HG02623 (cell line): ENCODE data around the gene CTF1.
A peak's percentile ranks its signal among the peaks of the same experiment; 100 is the strongest.
"Not testable (repeated sequence)": the region's sequence is repeated elsewhere in the genome, so short reads cannot be mapped to it uniquely, and the experiment has no call there.

ENCODE experiments used
- ATAC-seq: cut with Tn5 transposase; IDR thresholded peaks from one replicate; pipeline ENCODE4 v1.9.1; 2021; ENCODE audit warnings: moderate library complexity; ENCODE audit not compliant: unreplicated experiment

The CTF1 gene, protein sequence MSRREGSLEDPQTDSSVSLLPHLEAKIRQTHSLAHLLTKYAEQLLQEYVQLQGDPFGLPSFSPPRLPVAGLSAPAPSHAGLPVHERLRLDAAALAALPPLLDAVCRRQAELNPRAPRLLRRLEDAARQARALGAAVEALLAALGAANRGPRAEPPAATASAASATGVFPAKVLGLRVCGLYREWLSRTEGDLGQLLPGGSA

DNA sequence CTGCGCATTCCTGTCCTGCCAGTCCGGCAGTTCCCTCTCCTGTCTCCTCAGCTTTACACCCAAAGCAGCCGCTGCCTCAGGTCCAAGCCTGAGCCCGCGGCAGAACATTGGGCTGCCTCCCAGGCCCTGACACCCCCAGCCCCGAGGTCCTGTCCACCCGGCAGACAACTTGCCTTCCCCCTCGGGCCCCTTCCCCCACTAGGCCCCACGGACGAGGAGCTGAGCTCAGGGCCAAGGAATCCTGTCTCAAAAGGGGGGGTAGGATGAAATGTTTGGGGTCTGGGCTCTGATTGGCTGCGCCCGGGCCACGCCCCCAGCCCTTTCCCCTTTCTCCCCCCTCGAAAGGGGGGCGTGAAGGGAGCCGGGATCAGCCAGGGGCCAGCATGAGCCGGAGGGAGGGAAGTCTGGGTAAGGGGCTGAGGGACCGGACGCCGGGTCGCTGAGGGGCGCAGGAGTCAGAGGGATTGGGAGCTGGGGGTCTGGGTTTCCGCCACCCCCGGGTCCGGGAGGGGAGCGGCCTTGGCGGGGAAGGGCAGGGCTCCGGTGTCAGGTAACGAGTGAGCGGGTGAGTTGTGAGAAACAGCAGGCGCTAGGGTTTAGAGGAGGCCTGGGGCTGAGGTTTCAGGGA lies at the start of gene CTF1:
TSS of gene CTF1 (plus strand) at position 354 of the 628 bp plus-strand sequence. CDS start at position 384, 30 bp downstream.
- no peak for ATAC-seq

DNA sequence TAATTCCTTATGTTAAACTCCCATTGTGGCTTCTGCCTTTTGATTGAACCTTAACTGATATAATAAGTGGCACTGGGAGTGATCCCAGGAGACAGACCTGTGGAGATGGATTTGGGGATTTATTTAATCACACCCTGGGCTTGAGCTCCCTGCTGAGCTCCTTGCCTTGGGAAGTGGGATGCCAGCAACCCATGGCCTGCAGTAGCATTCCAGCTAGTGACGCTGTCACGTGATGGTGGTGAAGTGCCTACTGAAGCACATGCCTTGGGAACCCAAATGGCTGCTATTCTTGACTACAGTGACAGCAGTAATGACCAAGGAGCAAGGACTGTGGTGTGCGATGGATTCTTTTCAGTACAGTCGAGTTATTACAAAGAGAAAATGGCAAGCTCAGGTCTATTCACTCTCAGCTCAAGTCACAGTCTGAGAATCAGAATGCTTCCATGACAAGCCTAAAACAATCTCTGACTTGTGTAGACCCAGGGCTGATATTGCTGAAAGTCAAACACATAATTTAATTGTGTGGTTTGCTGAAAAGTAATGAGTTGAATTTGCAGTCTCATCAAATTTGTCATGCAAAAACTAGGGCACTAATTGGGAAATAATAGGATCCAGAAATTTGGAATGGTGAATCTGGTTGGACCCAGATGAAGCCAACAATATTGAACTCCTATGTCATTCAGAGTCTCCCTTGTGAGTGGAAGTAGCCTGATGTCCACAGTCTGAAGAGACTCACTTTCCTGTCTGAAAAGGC lies 49.6 kb upstream of the CTF1 start:
- no peak for ATAC-seq

DNA sequence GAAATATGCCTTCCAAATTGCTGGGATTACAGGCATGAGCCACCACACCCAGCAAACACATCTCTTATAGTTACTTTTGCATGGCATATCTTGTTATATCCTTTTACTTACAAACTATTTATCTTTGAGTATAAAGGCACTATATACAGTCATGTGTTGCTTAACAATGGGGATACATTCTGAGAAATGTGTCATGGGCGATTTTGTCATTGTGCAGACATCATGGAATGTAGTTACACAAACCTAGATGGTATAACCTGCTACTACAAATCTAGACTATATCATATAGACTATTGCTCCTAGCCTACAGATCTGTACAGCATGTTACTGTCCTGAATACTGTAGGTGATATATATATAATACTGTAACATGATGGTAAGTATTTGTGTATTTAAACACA lies 46.2 kb upstream of the CTF1 start:
- ATAC-seq, result no peak

DNA sequence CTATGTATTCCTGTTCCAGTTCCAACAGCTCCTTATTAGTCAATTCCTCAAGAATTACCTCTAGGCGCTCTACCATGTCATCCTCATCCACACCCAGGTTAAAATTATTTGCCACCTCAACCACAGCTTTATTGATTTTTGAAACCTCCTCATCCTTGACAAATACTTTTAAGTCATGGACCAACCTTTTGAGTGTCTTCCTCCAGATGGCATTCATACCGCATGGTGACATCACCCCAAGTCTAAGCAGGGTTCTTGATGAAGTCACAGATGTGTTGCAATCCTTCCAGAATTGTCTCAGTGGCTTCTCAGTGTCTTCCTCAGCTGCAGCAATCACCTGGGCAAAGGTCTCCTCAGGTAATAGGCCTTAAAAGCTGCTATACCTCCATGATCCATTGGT lies 42.7 kb upstream of the CTF1 start:
- no peak for ATAC-seq

DNA sequence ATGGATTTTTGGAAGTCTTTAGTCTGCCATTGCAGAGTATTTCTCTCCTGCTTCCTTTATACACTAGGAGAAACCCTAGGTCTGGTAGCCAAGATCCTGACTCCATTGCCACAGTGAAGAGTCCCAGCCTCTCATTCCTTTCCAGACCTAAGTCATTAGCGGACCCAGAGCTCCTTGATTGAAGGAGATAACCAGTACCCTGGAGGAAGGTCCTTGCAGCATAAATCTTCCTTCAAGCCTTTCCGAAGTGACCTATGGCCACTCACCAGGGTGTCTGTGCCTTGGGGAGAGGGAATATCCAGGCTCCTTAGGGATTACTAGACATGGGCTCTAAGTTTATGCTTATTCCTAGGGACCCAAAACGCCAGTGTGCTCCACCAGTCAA lies 38.3 kb upstream of the CTF1 start:
- no peak for ATAC-seq

DNA sequence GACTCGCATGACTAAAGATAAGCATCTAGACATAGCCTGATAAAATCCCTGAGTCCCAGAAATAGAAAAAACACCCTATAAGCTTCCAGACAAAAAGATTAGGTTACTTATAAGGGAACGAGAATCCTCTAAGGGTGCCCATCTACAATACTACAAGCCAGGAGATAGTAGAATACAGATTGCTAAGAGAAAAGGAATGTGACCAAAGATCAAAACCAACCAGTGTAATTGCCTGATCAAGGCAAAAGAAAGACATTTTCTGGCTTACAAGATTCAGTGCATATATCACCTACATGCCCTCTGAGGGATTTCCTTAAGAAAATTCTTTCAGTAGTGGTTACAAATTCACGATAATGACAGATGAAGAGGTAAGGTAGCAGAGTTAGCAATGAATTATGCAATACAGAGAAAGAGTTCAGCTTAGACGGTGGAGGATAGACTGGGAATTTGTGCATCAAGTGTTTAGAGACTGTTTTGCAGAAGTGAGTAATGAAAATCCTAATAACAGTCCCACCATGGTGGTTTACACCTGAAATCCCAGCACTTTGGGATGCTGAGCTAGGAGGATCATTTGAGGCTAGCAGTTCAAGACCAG lies 37.5 kb upstream of the CTF1 start:
- ATAC-seq, result no peak

DNA sequence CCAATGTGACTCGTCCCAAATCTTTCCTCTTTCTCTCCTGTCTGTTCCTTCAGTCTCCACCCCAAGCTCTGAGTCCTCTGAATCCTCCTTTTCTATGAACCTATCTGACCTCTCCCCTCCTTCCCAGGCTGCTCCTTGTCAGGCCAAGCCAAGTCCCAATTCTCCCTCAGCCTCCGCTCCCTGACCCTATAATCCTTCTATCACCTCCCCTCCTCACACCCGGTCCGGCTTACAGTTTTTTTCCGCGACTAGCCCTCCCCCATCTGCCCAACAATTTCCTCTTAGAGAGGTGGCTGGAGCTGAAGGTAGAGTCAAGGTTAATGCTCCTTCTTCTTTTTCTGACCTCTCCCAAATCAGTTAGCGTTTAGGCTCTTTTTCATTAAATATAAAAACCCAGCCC lies 35.7 kb upstream of the CTF1 start:
- not testable (repeated sequence) for ATAC-seq

DNA sequence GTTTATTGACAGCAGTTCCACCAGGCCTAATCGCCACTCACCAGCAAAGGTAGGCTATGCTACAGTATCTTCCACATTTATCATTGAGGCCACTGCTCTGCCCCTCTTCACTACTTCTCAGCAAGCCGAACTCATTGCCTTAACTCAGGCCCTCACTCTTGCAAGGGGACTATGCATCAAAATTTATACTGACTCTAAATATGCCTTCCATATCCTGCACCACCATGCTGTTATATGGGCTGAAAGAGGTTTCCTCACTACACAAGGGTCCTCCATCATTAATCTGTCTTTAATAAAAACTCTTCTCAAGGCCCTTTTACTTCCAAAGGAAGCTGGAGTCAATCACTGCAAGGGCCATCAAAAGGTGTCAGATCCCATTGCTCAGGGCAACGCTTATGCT lies 33.2 kb upstream of the CTF1 start:
- not testable (repeated sequence) for ATAC-seq

DNA sequence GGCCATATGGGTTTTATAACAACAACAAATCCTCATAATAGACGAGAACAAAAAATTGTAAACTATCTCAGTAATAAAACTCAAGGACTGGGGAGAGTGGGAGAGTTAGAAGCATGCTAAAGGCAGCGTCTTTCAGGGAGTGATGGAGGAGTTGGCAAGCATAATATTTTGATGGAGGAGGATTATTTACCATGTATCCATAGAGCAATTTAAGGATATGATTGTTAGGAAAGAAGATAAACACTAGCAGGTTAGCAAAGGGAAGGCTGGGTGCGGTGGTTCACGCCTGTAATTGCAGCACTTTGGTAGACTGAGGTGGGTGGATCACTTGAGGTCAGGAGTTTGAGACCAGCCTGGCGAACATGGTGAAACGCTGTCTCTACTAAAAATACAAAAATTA lies 30.4 kb upstream of the CTF1 start:
- ATAC-seq, result no peak

DNA sequence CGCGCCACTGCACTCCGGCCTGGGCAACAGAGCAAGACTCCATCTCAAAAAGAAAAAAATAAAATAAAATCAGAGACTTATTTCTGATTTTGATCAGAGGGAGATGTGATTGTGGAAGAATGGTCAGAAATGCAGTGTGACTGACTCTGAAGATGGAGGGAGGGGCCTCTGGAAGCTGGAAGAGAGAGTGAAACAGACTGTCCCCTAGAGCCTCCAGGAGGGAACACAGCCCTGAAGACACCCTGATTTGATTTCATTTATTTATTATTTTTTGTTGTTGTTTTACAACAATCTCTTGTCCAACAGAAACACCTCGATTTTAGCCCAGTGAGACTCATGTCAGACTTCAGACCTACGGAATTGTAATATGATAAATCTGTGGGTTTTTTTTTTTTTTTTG lies 28.7 kb upstream of the CTF1 start:
- no peak for ATAC-seq

DNA sequence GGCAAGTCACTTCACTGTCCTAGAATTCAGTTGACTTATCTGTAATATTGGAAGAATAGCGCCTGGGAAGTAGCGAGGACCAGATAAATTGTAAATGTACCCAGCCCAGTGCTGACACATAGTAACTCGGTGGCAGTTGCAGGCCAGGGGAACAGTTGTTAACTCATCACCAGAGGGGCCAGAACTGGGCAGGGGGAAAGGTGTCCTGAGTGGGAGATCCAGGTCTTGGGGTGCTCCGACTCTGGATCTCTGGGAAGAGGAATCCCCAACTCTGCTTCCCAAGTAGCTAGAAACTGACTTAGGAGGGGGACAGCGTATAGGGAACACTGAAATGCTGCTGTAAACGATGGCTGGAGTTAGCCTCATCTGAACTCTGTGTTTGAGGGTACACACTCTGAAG lies 25.5 kb upstream of the CTF1 start:
- no peak for ATAC-seq

DNA sequence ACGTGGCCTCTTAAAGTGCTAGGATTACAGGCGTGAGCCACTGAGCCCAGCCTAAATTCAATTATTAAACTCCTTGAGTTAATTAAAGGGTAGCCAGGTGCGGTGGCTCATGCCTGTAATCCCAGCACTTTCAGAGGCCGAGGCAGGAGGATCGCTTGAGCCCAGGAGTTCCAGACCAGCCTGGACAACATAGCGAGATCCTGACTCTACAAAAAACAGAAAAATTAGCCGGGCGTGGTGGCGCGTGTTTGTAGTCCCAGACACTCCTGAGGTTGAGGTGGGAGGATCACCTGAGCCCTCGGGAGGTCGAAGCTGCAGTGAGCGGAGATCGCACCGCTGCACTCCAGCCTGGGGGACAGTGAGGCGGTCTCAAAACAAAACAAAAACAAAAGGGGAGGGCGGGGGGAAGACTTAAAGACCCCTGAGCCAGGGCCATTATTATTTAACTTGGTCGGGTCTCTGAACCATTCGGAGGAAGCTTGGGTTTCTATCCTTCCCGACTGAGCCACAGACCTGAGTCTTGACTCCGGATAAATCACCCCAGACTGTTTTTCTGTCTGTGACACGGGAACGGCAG lies 22.1 kb upstream of the CTF1 start:
- no peak for ATAC-seq

DNA sequence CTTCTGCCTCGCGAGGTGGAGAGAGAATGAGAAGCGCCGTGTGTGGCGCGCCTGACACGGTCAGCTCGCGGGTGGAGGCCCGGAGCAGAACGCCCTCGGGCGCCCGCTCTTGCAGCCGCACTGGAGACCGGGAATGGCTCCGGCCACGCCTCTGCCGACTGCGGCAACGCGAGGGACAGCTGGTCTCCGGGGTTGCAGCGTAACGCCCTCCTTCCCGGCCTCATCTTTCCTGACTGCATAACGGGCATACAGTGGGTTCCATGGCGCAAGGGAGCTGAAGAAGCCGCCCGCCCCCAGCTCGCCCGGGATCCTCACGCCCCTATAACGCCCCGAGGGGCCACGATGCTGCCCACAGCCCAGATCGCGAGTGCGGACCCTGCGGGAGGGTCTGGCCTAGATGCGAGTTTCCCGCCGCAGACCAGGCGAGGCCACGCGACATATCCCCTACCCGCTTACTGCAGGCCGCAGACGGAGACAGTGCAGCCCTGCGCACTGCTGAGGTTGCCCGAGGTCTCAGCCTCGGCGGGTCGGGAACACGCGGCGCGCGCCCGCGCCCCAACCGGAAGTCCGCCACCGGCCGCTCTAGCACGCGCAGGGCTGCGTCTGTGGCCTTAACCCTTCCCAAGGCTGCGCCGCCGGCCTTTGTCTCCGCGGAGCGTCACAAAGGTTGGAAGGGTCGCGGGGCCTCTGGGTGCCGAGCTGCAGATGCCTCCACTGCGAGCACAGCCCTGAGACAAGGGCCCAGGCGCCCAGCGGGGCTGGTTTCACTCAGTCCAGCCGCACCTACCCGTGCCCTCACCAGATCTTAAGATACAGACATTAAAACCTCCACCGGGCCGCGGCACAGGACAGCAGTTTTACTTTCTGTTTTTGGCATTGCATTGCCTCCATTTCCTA lies 21.3 kb upstream of the CTF1 start:
- ATAC-seq, result peak; percentile 77

DNA sequence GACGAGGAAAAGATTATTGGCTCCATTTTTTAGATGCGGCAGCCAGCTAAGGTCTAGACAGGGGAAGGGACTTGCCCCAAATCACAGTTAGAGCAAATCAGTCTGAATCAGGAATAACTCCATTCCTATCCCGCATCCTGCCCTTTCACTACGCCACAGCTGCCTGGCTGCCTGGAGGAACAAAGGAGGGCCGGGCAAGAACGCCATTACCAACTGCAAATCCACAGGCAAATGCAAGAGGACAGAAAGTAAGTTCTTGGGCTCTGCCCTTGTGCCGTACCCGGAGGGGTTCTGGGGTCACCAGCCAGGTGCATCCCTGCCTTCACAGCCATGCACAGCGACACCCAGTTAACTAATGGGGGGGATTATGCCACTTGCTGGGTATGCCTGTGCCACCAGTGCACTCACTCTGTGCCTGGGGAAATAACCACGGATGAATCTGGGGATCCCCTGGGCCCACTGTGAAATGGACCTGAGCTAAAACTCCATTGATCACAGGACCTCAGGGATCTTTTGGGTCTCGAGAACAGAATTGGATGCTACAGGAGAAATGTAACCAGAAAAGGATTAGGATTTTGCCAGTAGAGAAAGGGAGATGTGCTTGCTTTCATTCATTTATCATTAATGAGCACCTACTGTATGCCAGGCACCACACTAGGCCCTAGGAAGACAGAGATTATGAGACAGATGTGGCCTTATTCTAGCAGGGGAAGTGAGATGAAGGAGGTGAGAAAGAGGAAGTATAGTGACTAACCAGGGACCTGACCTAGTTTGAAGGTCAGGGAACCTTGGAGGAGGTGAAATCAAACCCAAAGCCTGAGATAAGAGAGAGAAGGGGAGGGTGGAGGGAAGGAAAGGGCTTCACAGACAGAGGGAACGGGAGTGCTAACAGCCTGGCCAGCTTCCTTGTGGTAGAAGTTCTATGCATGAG lies 20.3 kb upstream of the CTF1 start:
- ATAC-seq, result no peak

DNA sequence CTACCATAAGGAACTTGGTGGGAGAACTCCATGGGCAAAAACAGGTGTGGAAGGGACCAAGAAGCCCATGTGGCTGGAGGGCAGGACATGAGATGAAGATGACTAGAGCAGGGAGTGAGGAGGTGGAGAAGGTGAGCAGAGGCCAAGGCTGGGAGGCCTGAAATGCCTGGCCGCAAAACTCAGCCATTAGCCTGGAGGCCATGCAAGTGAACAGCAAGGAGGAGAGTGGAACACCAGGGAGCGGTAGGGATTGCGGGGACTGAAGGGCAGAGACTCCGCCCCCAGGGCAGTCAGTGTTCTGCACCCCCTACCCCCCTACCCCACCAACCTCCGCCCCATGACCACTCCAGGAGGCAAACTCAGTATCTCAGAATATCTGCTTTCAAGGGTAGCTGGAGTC lies 19.5 kb upstream of the CTF1 start:
- ATAC-seq, result no peak

DNA sequence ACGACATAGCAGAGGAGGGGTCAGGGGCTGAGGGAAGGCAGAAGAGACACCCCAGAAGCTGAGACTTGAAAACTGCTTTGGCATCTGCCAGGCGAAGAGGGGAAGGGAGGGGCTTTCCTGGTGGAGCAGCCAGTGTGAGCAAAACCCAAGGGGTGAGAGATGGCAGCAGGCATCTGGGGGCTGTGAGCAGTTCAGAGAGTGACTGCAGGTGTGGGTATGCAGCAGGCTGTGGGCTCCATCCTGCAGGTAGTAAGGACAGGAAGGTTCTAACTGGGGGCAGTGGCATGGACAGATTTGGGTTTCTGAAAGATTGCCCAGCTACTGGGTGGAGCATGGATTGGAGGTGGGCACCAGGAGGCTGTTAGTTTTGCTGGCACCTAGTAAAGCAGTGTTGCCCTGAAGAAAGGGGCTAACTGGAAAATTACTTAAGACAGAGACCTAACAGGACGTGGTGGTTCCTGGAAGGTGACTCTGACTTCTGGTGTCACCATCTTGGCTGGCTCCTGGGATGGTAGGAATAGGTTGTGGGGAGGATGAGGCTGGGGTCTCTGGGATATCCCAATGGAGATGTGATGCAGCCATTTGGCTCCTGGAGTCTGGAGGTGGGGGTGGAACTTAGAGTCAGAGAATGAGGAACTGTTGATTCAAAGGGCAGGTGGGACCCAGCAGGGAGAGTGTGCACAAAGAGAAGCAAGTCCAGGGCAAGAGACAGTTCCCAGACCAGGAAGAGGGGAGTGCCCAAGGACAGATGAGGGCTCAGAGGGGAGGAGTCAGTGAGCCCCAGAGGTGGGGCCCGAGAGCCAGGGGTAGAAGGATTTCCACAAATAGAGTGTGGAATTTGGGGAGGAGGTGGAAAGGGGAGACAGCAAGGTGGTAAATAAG lies 13.7 kb upstream of the CTF1 start:
- no peak for ATAC-seq

DNA sequence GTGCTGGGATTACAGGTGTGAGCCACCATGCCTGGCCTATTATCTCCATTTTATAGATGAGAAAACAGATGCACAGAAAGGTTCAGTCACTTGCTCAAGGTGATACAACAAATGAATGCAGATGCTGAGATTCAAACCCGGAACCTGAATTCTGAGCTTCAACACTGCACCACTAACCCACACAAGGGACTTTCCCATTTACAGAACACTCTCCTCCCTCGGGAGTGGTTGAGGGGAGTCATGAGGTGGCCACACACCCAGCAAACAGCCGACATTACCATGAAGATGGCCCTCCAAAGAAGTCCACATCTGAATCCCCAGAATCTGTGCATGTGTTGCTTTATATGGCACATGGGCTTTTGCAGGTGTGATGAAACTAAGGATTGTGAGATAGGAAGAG lies 11.7 kb upstream of the CTF1 start:
- ATAC-seq, result no peak

DNA sequence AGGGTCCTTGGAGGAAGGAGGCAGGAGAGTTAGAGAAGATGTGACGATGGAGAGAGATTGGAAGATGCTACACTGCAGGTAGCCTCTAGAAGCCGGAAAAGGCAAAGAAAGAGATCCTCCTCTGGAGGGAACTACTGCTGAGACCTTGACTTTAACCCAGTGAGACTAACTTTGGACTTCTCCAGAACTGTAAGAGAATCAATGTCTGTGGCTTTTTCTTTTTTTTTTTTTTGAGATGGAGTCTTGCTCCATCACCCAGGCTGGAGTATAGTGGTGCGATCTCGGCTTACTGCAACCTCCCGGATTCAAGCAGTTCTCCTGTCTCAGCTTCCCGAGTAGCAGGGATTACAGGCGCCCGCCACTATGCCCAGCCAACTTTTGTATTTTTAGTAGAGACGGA lies 11.2 kb upstream of the CTF1 start:
- no peak for ATAC-seq

DNA sequence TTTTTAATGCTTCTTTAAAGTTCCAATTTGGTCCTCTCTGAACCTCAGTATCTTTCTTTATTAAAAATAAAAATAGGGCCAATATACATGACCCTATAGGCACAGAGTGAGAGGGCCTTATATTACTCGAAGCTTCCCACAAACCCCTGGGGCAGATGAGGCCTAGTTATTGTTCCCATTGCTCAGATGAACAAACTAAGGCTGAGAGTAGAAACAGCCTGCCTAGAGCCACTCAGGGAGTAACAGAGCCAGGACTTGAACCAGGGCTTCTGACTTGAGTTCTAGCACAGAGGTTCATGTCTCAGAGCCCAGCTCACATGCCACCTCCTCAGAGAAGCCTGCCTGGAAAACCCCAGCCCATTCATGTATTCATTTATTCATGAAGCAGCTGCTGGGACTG lies 10.3 kb upstream of the CTF1 start:
- no peak for ATAC-seq
